Neural crest cell (in vitro differentiated cells): ENCODE results near the gene BANF2. TPM values are rescaled to one million over a fixed set of nuclear protein-coding genes. Genes with fewer than 3 reads are reported as not detected.

Experiments
- DNase-seq: peaks from one replicate; pipeline ENCODE4 v3.0.0; 2021; ENCODE audit warnings: low read depth, mixed read lengths, low spot score
- H3K27ac Mint-ChIP-seq: one replicate; pipeline ENCODE4 v1.8.0; 2021; ENCODE audit warnings: mild to moderate bottlenecking, mixed read lengths; ENCODE audit not compliant: unreplicated experiment
- H3K27me3 Mint-ChIP-seq: 2 replicates; pipeline ENCODE4 v1.8.0; 2021; ENCODE audit warnings: low read depth, mild to moderate bottlenecking, mixed read lengths
- H3K36me3 Mint-ChIP-seq: 2 replicates; pipeline ENCODE4 v1.8.0; 2021; ENCODE audit warnings: low read depth, mild to moderate bottlenecking, mixed read lengths
- H3K4me1 Mint-ChIP-seq: 2 replicates; pipeline ENCODE4 v1.8.0; 2021; ENCODE audit warnings: mixed read lengths
- H3K4me3 Mint-ChIP-seq: one replicate; pipeline ENCODE4 v1.8.0; 2021; ENCODE audit warnings: mild to moderate bottlenecking, mixed read lengths
- H3K9me3 Mint-ChIP-seq: 2 replicates; pipeline ENCODE4 v1.8.0; 2021; ENCODE audit warnings: mixed read lengths
- total RNA-seq: library from RNA; stranded (reverse); gene quantifications from 2 replicates; pipeline ENCODE4 v1.2.1, GENCODE V29; 2021
- TF ChIP-seq, protein P1 (sequence below): fragments of 200-600 bp; sonication (generic); conservative IDR thresholded peaks from 2 replicates; pipeline ENCODE4 v1.5.0; 2021; ENCODE audit warnings: antibody characterized with exemption, mild to moderate bottlenecking

The BANF2 gene
- total RNA-seq, 1 donor from 2014 or later: not detected

DNA sequence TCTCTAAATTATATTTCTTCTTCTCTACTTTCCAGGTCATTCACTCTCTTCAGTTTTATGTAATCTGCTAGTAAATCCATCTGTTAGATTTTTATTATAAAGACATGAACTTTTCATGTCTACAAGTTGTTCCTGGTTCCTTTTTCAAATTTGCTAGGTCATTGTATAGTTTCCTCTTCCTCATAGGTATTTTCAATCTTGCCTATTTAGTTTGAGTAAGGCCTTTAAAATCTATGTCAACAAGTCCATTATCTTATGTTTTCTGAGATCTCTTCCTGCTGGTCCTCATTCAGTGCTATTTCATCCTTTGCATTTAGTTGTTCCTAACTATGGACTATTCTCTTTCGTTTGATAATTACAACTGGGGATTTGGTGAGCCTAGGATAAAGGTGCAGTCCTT lies 28.8 kb upstream of the BANF2 start:
- H3K27ac Mint-ChIP-seq: no peak overlapping the region
- H3K4me3 Mint-ChIP-seq: no peak overlapping the region
- peaks cover 8% of the 10 kb centered on the region for H3K4me1 Mint-ChIP-seq
- H3K9me3 Mint-ChIP-seq: no peaks in the 10 kb centered on the region
- H3K27me3 Mint-ChIP-seq: no peaks in the 10 kb centered on the region
- TF ChIP-seq, protein P1, sequence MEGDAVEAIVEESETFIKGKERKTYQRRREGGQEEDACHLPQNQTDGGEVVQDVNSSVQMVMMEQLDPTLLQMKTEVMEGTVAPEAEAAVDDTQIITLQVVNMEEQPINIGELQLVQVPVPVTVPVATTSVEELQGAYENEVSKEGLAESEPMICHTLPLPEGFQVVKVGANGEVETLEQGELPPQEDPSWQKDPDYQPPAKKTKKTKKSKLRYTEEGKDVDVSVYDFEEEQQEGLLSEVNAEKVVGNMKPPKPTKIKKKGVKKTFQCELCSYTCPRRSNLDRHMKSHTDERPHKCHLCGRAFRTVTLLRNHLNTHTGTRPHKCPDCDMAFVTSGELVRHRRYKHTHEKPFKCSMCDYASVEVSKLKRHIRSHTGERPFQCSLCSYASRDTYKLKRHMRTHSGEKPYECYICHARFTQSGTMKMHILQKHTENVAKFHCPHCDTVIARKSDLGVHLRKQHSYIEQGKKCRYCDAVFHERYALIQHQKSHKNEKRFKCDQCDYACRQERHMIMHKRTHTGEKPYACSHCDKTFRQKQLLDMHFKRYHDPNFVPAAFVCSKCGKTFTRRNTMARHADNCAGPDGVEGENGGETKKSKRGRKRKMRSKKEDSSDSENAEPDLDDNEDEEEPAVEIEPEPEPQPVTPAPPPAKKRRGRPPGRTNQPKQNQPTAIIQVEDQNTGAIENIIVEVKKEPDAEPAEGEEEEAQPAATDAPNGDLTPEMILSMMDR: no peak
- H3K36me3 Mint-ChIP-seq: peaks cover 5% of the 10 kb centered on the region
- no peak for DNase-seq

DNA sequence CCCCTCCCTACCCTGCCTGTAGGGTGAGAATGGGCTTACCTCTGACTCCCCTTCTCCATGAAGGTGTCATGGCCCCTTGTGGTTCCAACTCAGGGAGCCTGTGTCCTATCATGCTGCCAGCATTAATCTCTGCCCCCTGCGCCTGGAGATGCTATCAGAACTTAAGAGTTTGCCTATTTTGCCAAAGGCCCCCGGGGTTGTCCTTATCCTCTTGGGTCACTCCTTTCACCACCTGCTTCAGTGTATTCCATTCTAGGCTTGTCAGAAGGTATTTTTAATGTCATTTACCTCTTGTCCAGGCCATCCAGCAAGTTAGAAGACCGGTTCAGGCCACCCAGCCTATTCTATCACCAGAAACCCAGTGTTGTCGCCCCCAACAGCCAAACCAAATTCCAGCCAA lies 28.2 kb upstream of the BANF2 start:
- DNase-seq: no peak
- no peaks in the 10 kb centered on the region for H3K27me3 Mint-ChIP-seq
- H3K4me1 Mint-ChIP-seq: peaks cover 8% of the 10 kb centered on the region
- TF ChIP-seq, protein P1: no peak
- H3K9me3 Mint-ChIP-seq: no peaks in the 10 kb centered on the region
- H3K4me3 Mint-ChIP-seq: no peak overlapping the region
- H3K36me3 Mint-ChIP-seq: peaks cover 5% of the 10 kb centered on the region
- no peak overlapping the region for H3K27ac Mint-ChIP-seq

DNA sequence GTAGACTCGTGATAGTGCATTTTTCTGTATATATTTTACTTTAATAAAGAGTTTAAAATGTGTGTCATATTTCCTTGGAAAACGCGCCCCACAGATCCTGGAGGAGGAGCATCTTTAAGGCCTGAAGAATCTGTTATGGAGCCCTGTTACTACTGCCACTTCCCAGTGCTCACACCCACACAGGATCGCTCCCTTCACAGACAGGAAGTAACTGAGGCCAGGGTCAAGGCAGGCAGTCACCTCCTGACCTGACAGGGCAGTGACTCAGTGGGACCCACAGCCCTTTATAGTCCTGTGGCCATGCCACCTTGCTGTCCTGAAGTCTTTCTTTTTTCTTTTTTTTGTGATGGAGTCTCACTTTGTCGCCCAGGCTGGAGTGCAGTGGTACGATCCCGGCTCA lies 26.7 kb upstream of the BANF2 start:
- DNase-seq: no peak
- peaks cover 8% of the 10 kb centered on the region for H3K4me1 Mint-ChIP-seq
- no peaks in the 10 kb centered on the region for H3K27me3 Mint-ChIP-seq
- H3K9me3 Mint-ChIP-seq: no peaks in the 10 kb centered on the region
- TF ChIP-seq, protein P1: no peak
- H3K4me3 Mint-ChIP-seq: no peak overlapping the region
- peaks cover 5% of the 10 kb centered on the region for H3K36me3 Mint-ChIP-seq
- no peak overlapping the region for H3K27ac Mint-ChIP-seq

DNA sequence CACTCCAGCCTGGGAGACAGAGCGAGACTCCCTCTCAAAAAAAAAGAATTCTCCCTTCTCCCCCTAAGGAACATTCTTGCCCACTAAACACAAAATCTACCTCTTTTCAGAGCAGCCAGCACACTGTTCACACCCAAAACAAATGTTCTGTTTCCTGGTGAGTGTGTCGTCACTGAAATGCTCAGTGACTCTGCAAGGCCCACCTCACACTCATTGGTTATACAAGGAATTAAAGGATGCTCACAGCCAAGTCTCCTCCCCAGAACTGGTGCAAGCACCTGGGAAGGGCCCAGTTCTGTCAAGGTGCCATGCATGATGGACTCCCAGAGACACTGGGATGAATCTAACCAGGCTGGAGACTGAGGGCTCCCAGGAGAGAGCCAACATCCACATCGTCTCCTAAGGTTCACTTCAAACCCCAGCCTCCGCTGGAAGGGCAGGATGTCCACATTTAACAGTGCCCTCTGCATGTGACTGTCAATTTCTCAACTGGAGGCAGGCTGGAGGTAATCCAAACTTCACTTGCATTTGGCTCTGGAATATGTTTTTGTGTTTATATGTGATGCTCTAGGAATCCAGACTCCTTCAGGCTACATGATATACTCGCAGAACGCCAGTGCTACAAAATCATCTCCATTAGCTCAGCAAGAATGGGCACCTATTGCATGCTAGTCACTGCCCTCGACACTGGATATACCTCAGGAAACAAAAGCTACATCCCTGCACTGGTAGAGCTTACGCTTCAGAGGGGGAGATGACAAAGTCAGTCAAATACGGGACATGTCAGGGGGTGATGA lies 24.8 kb upstream of the BANF2 start:
- Mint-ChIP-seq H3K27ac (no peak overlapping the region), H3K36me3 (peaks cover 5% of the 10 kb centered on the region), H3K4me1 (peaks cover 15% of the 10 kb centered on the region), H3K27me3 (peaks cover under 1% of the 10 kb centered on the region), H3K4me3 (no peak overlapping the region), H3K9me3 (no peaks in the 10 kb centered on the region)
- no peak for DNase-seq
- TF ChIP-seq, protein P1: no peak

DNA sequence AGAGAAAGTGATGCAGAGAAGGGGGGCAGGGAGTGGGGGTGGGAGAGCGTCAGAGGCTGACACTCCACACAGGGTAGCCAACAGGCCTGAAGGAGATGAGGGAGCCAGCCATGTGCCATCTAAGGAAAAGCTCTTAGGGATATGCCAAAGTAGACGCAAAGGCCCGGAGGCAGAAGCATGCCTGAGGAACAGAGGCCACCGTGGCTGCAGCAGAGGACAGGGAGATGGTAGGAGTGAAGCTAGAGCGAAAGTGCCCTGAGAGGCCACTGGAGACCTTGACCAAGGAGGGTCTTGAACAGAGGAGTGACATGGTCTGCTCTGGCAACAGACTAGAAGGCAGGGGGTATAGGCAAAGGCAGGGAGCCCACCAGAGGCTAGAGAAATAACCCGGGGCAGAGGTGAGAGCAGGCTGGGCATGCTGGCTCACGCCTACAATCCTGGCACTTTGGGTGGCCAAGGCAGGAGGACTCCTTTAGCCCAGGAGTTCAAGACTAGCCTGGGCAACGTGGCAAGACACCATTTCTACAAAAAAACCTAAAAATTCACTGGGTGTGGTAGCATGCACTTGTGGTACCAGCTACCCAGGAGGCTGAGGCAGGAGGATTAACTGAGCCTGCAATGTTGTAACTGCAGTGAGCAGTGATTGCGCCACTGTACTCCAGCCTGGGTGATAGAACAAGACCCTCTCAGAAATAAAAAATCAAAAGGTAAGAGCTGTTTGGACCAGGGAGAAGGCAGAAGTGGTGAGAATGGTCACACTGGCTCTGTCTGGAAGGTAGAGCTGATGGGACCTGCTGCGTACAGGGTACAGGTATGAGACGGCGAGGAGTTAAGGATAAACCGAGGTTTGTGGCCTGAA lies 24.0 kb upstream of the BANF2 start:
- Mint-ChIP-seq H3K36me3 (peaks cover 5% of the 10 kb centered on the region), H3K4me1 (peaks cover 23% of the 10 kb centered on the region), H3K4me3 (no peak overlapping the region), H3K27ac (no peak overlapping the region), H3K9me3 (no peaks in the 10 kb centered on the region), H3K27me3 (peaks cover 7% of the 10 kb centered on the region)
- TF ChIP-seq, protein P1: no peak
- DNase-seq: no peak
